K562 (cell line): Measurements from ENCODE around the gene BTBD3. TPM values are rescaled to one million over a fixed set of nuclear protein-coding genes. Genes with fewer than 3 reads are reported as not detected.

Experiments
- ATAC-seq: fragments of 200-7000 bp; cut with Tn5 transposase; 3 replicates; pipeline ENCODE4 v1.9.1; 2020; ENCODE audit warnings: moderate library complexity
- BruUV-seq: library from RNA; stranded (reverse); fragments of 400-500 nt; replicated peaks from 2 replicates; lab custom pipeline; 2021; lab: Mats Ljungman, UMichigan
- CTCF ChIA-PET: fragments of 300-600 bp; formaldehyde crosslinking; extraction: SDS; loops from one replicate; lab custom pipeline; 2021; ENCODE audit warnings: low intra/inter-chr PET ratio; lab: Yijun Ruan, JAX
- POLR2A ChIA-PET: fragments of 300-600, 350-650 bp; sonication (Branson Sonifier 250); formaldehyde crosslinking; extraction: SDS; loops from one replicate; lab custom pipeline; 2021; ENCODE audit warnings: antibody characterized with exemption, inconsistent platforms; lab: Yijun Ruan, JAX
- DNase-seq, 4 experiments: peaks; one replicate each; pipeline versions ENCODE4 v3.0.0 to v3.0.0-alpha.2; 2011 to 2018; ENCODE audit warnings: low spot score in 3 of 4, mixed read lengths in 3 of 4; ENCODE audit errors: extremely low read depth in 1 of 4
- FAIRE-seq: peaks from 2 replicates; lab custom pipeline; 2011; peaks lifted over from hg19 to GRCh38; lab: Jason Lieb, UNC
- H2AFZ ChIP-seq: 2 replicates; pipeline ENCODE4 v1.6.0; 2011; ENCODE audit warnings: low read depth, low read length, control low read depth, inconsistent platforms
- H3K27ac ChIP-seq: fragments of 200-600 bp; 3 replicates; pipeline ENCODE4 v1.8.0; 2011; ENCODE audit warnings: low read depth, mild to moderate bottlenecking, control low read depth, inconsistent platforms, low read length, moderate library complexity, mixed read lengths; ENCODE audit errors: extremely low read depth
- H3K27me3 ChIP-seq, 2 experiments: fragments of 300-600 bp in 1 of 2; 2 replicates in 1 of 2; 3 replicates in 1 of 2; pipeline versions ENCODE4 v1.6.0 to v1.8.0; 2011; ENCODE audit warnings: inconsistent platforms in 2 of 2, low read length in 2 of 2, mild to moderate bottlenecking in 1 of 2, mixed read lengths in 1 of 2, moderate library complexity in 1 of 2; ENCODE audit not compliant: control insufficient read depth in 2 of 2, insufficient read depth in 2 of 2
- H3K36me3 ChIP-seq: fragments of 300-600 bp; 3 replicates; pipeline ENCODE4 v1.8.0; 2011; ENCODE audit warnings: mild to moderate bottlenecking, low read length, inconsistent platforms; ENCODE audit not compliant: control insufficient read depth, insufficient read depth
- H3K4me1 ChIP-seq, 2 experiments: fragments of 200-600 bp in 1 of 2; replicated peaks in 1 of 2; 2 replicates in 1 of 2; 3 replicates in 1 of 2; pipeline versions ENCODE4 v1.5.1 to v1.8.0; 2011; ENCODE audit warnings: inconsistent platforms in 2 of 2, low read length in 2 of 2, mild to moderate bottlenecking in 1 of 2, mixed read lengths in 1 of 2, moderate library complexity in 1 of 2; ENCODE audit not compliant: control insufficient read depth in 2 of 2, insufficient read depth in 2 of 2
- H3K4me2 ChIP-seq: 2 replicates; pipeline ENCODE4 v1.6.1; 2011; ENCODE audit warnings: low read length, control low read depth, inconsistent platforms, mixed read lengths; ENCODE audit not compliant: insufficient read depth
- H3K4me3 ChIP-seq: fragments of 200-600 bp; sonication (generic), shearing (Covaris generic); 2 replicates; pipeline ENCODE4 v1.5.1; 2016; ENCODE audit warnings: control low read depth, inconsistent platforms
- H3K79me2 ChIP-seq: fragments of 200-600 bp; 3 replicates; pipeline ENCODE4 v1.8.0; 2011; ENCODE audit warnings: low read length, inconsistent platforms; ENCODE audit not compliant: control insufficient read depth, insufficient read depth
- H3K9ac ChIP-seq, 2 experiments: 2 replicates each; pipeline versions ENCODE4 v1.6.0 to v1.6.1; 2011; ENCODE audit warnings: low read depth in 2 of 2, low read length in 2 of 2, control low read depth in 1 of 2, inconsistent platforms in 1 of 2, mild to moderate bottlenecking in 1 of 2, mixed read lengths in 1 of 2; ENCODE audit not compliant: insufficient read depth in 1 of 2
- H3K9me1 ChIP-seq: one replicate; pipeline ENCODE4 v1.6.0; 2011; ENCODE audit warnings: inconsistent platforms, mild to moderate bottlenecking, low read length, moderate library complexity; ENCODE audit not compliant: control insufficient read depth, insufficient read depth
- H3K9me3 ChIP-seq: replicated peaks from 2 replicates; pipeline ENCODE4 v1.5.1; 2011; ENCODE audit warnings: low read depth, low read length, inconsistent platforms; ENCODE audit not compliant: control insufficient read depth, insufficient read depth
- H4K20me1 ChIP-seq: replicated peaks from 2 replicates; pipeline ENCODE4 v1.6.1; 2011; ENCODE audit warnings: low read length, inconsistent platforms, mixed read lengths; ENCODE audit not compliant: control insufficient read depth, insufficient read depth
- CTBP1 ChIP-seq: fragments of 450-650 bp; IDR thresholded peaks from 2 replicates; pipeline ENCODE4 v1.6.1; 2016; ENCODE audit warnings: borderline replicate concordance
- DIDO1 ChIP-seq: fragments of 450-650 bp; IDR thresholded peaks from 2 replicates; pipeline ENCODE4 v1.6.1; 2016; ENCODE audit warnings: low read depth, missing biosample characterization, missing genetic modification characterization
- FIP1L1 ChIP-seq: fragments of 200-400 bp; formaldehyde crosslinking; IDR thresholded peaks from 2 replicates; pipeline ENCODE4 v1.6.1; 2018; ENCODE audit warnings: mild to moderate bottlenecking, low read depth, low read length; ENCODE audit not compliant: poor library complexity, severe bottlenecking
- ILF3 ChIP-seq: fragments of 450-650 bp; IDR thresholded peaks from 2 replicates; pipeline ENCODE4 v1.6.1; 2018; ENCODE audit warnings: antibody characterized with exemption, mild to moderate bottlenecking, moderate library complexity, borderline replicate concordance
- NCOA2 ChIP-seq, 2 experiments: fragments of 450-650 bp; IDR thresholded peaks; 2 replicates each; pipeline ENCODE4 v1.6.1; 2018; ENCODE audit warnings: mild to moderate bottlenecking in 2 of 2, moderate library complexity in 1 of 2; ENCODE audit not compliant: partially characterized antibody in 2 of 2
- NFIC ChIP-seq: fragments of 450-650 bp; IDR thresholded peaks from 2 replicates; pipeline ENCODE4 v1.6.1; 2017; ENCODE audit warnings: mild to moderate bottlenecking, inconsistent platforms
- RBM17 ChIP-seq: fragments of 200-400 bp; formaldehyde crosslinking; IDR thresholded peaks from 2 replicates; pipeline ENCODE4 v1.6.1; 2017; ENCODE audit warnings: low read depth, mild to moderate bottlenecking, low read length, borderline replicate concordance
- SLC30A9 ChIP-seq: fragments of 250-450 bp; sonication (Bioruptor Pico); IDR thresholded peaks from 2 replicates; pipeline ENCODE4 v1.8.0; 2022; ENCODE audit warnings: mild to moderate bottlenecking, moderate library complexity
- ZNF121 ChIP-seq: sonication (generic); formaldehyde crosslinking; conservative IDR thresholded peaks from 2 replicates; pipeline ENCODE4 v1.8.0; 2022; ENCODE audit warnings: missing genetic modification reagents
- ZNF668 ChIP-seq: fragments of 250-450 bp; sonication (Bioruptor Pico); IDR thresholded peaks from 2 replicates; pipeline ENCODE4 v1.8.0; 2022; ENCODE audit warnings: mild to moderate bottlenecking, inconsistent platforms
- WGBS: fragments of 100-300 bp; shearing (Covaris generic); methylation state at CpG from one replicate; pipeline ENCODE4 v1.1.6; 2016; ENCODE audit warnings: low coverage, mixed read lengths; ENCODE audit not compliant: insufficient coverage; ENCODE audit errors: missing lambda C conversion rate; 5-methylcytosine and 5-hydroxymethylcytosine counted together
- in situ Hi-C: fragments of 300-500 bp; cut with MboI; formaldehyde crosslinking; loops from 4 replicates; pipeline ENCODE4 v1.15.0; 2018; ENCODE audit warnings: inconsistent platforms, mixed read lengths
- intact Hi-C: fragments of 100-400 bp; cut with micrococcal nuclease; formaldehyde crosslinking; loops from 2 replicates; pipeline ENCODE4 v1.14.2; 2022
- polyA plus RNA-seq, 8 experiments: library from polyadenylated mRNA; depleted of rRNA in 4 of 8; stranded (reverse) in 5 of 8; unstranded in 3 of 8; fragments of >200 nt; fragmentation: Nextera tagmentation in 2 of 8; fragmentation: Illumina TruSeq in 1 of 8; extraction: Ambion mirVana in 2 of 8; extraction: Trizol in 1 of 8; gene quantifications; 2 replicates each; pipeline versions ENCODE4 v1.2.1 to v1.2.3, GENCODE V29; 2011 to 2014; ENCODE audit warnings: inconsistent platforms in 1 of 8, missing spikeins in 1 of 8
- total RNA-seq, 7 experiments: library from RNA; depleted of rRNA in 6 of 7; stranded (reverse); fragments of >200 nt in 6 of 7; fragmentation: Illumina TruSeq in 2 of 7; extraction: Trizol in 2 of 7; gene quantifications; 2 replicates each; pipeline versions ENCODE4 v1.2.1 to v1.2.3, GENCODE V29; 2011 to 2021; ENCODE audit warnings: low replicate concordance in 1 of 7
- TF ChIP-seq, protein P1 (sequence below): fragments of 250-450 bp; sonication (Bioruptor Pico); IDR thresholded peaks from 2 replicates; pipeline ENCODE4 v1.4.0; 2020; ENCODE audit warnings: mild to moderate bottlenecking
- TF ChIP-seq, protein P2 (sequence below): fragments of 450-650 bp; conservative IDR thresholded peaks from 2 replicates; pipeline ENCODE4 v1.6.1; 2016; ENCODE audit warnings: missing genetic modification characterization, low read depth, mild to moderate bottlenecking, missing compliant biosample characterization, moderate library complexity
- TF ChIP-seq, protein P3 (sequence below): fragments of 450-650 bp; formaldehyde crosslinking; IDR thresholded peaks from 2 replicates; pipeline ENCODE4 v1.4.0; 2022; ENCODE audit warnings: missing genetic modification characterization

The BTBD3 gene
- total and polyA plus RNA-seq, 9 of the 15 experiments (the other 6 are each of a cell fraction or from before 2014, with no cell fraction given), result 1.8 to 11.4 (median 6.4) TPM

- TF ChIP-seq, protein P1, sequence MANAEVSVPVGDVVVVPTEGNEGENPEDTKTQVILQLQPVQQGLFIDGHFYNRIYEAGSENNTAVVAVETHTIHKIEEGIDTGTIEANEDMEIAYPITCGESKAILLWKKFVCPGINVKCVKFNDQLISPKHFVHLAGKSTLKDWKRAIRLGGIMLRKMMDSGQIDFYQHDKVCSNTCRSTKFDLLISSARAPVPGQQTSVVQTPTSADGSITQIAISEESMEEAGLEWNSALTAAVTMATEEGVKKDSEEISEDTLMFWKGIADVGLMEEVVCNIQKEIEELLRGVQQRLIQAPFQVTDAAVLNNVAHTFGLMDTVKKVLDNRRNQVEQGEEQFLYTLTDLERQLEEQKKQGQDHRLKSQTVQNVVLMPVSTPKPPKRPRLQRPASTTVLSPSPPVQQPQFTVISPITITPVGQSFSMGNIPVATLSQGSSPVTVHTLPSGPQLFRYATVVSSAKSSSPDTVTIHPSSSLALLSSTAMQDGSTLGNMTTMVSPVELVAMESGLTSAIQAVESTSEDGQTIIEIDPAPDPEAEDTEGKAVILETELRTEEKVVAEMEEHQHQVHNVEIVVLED (CRISPR knock-in tag), result no peak
- TF ChIP-seq RBM17 (no peak), NCOA2 (IDR thresholded peaks at IDR 0.05; ENCODE audit: partially characterized antibody in 2 of 2) (no peak), ZNF668 (CRISPR knock-in tag) (no peak), ILF3 (no peak), NFIC (no peak), FIP1L1 (no peak), ZNF121 (CRISPR knock-in tag) (no peak)
- TF ChIP-seq, protein P2, sequence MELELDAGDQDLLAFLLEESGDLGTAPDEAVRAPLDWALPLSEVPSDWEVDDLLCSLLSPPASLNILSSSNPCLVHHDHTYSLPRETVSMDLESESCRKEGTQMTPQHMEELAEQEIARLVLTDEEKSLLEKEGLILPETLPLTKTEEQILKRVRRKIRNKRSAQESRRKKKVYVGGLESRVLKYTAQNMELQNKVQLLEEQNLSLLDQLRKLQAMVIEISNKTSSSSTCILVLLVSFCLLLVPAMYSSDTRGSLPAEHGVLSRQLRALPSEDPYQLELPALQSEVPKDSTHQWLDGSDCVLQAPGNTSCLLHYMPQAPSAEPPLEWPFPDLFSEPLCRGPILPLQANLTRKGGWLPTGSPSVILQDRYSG (tag), result no peak
These were observed 47.9 kb downstream of the BTBD3 start (continued) for GRCh38 chr20:11965602-11966001.

GRCh38 chr20:11966186-11966585 lies 48.5 kb downstream of the BTBD3 start:
- CTCF ChIA-PET, result no interaction called here
- Histone ChIP-seq H3K27ac (no peak overlapping the region), H2AFZ (no peak overlapping the region), H3K9me3 (no peaks in the 10 kb centered on the region), H3K79me2 (no peaks in the 10 kb centered on the region), H3K9me1 (no peaks in the 10 kb centered on the region), H3K27me3 (no peaks in the 10 kb centered on the region), H3K4me1 (no peaks in the 10 kb centered on the region), H3K9ac (no peak overlapping the region), H3K4me3 (no peak overlapping the region), H3K36me3 (no peaks in the 10 kb centered on the region), H3K4me2 (no peak overlapping the region), H4K20me1 (no peaks in the 10 kb centered on the region)
- in situ Hi-C loops, result no loop called here
- ATAC-seq, result no peak
- intact Hi-C loops, result no loop called here
- no TSS peak for BruUV-seq
- FAIRE-seq, result no peak
- POLR2A ChIA-PET, result no interaction called here
- no peak for DNase-seq
- 14% methylated on average over 2 of the region's 3 CpGs for WGBS
- TF ChIP-seq CTBP1 (no peak), SLC30A9 (CRISPR knock-in tag) (no peak), DIDO1 (tag) (no peak)
- TF ChIP-seq, protein P3, sequence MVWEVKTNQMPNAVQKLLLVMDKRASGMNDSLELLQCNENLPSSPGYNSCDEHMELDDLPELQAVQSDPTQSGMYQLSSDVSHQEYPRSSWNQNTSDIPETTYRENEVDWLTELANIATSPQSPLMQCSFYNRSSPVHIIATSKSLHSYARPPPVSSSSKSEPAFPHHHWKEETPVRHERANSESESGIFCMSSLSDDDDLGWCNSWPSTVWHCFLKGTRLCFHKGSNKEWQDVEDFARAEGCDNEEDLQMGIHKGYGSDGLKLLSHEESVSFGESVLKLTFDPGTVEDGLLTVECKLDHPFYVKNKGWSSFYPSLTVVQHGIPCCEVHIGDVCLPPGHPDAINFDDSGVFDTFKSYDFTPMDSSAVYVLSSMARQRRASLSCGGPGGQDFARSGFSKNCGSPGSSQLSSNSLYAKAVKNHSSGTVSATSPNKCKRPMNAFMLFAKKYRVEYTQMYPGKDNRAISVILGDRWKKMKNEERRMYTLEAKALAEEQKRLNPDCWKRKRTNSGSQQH (CRISPR knock-in tag), result no peak
